GM12892 (cell line): ENCODE measurements around the gene IPO9.

Source experiments
- POLR2A ChIP-seq: IDR thresholded peaks from 2 replicates; pipeline ENCODE4 v1.6.1; 2011; ENCODE audit warnings: low read depth, low read length, control low read depth
- POLR2AphosphoS5 ChIP-seq: IDR thresholded peaks from 2 replicates; pipeline ENCODE4 v1.6.1; 2011; ENCODE audit warnings: low read depth, low read length, control low read depth
- TAF1 ChIP-seq: IDR thresholded peaks from 2 replicates; pipeline ENCODE4 v1.6.1; 2011; ENCODE audit warnings: low read depth, mild to moderate bottlenecking, control low read depth, low read length, borderline replicate concordance

- TF ChIP-seq POLR2A = no peak
- no peak for TF ChIP-seq POLR2AphosphoS5
- no peak for TF ChIP-seq TAF1
These were observed 87.8 kb downstream of the IPO9 start for GRCh38 chr1:201916649-201917249.
